ENCODE measurements around the gene SYCE3.

The SYCE3 gene

GRCh38 chr22:50601669-50602337, 39.1 kb upstream of the SYCE3 start:
- Mint-ChIP-seq H3K27me3 (ENCODE audit: low read depth) (peaks cover 28% of the 10 kb centered on the region), H3K27ac (no peak overlapping the region), H3K4me1 (peaks cover 14% of the 10 kb centered on the region), H3K9me3 (no peaks in the 10 kb centered on the region), H3K4me3 (peak overlapping the region; percentile 67 to 88 (median 76)), H3K36me3 (ENCODE audit: low read depth) (peaks cover 10% of the 10 kb centered on the region)
- TF ChIP-seq, protein P1, sequence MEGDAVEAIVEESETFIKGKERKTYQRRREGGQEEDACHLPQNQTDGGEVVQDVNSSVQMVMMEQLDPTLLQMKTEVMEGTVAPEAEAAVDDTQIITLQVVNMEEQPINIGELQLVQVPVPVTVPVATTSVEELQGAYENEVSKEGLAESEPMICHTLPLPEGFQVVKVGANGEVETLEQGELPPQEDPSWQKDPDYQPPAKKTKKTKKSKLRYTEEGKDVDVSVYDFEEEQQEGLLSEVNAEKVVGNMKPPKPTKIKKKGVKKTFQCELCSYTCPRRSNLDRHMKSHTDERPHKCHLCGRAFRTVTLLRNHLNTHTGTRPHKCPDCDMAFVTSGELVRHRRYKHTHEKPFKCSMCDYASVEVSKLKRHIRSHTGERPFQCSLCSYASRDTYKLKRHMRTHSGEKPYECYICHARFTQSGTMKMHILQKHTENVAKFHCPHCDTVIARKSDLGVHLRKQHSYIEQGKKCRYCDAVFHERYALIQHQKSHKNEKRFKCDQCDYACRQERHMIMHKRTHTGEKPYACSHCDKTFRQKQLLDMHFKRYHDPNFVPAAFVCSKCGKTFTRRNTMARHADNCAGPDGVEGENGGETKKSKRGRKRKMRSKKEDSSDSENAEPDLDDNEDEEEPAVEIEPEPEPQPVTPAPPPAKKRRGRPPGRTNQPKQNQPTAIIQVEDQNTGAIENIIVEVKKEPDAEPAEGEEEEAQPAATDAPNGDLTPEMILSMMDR (IDR thresholded peaks at IDR 0.05; ENCODE audit: unreplicated experiment in 3 of 3), result no peak

- no peak overlapping the region for H3K27ac Mint-ChIP-seq
- peaks cover 10% of the 10 kb centered on the region for H3K36me3 Mint-ChIP-seq (ENCODE audit: low read depth)
- peaks cover 28% of the 10 kb centered on the region for H3K27me3 Mint-ChIP-seq (ENCODE audit: low read depth)
- no peaks in the 10 kb centered on the region for H3K9me3 Mint-ChIP-seq
- peaks cover 14% of the 10 kb centered on the region for H3K4me1 Mint-ChIP-seq
- H3K4me3 Mint-ChIP-seq, result peak overlapping the region; percentile 67 to 88 (median 76)
- TF ChIP-seq, protein P1 (IDR thresholded peaks at IDR 0.05; ENCODE audit: unreplicated experiment in 3 of 3), result no peak
Observed at GRCh38 chr22:50600967-50601668, 38.4 kb upstream of the SYCE3 start.

DNA sequence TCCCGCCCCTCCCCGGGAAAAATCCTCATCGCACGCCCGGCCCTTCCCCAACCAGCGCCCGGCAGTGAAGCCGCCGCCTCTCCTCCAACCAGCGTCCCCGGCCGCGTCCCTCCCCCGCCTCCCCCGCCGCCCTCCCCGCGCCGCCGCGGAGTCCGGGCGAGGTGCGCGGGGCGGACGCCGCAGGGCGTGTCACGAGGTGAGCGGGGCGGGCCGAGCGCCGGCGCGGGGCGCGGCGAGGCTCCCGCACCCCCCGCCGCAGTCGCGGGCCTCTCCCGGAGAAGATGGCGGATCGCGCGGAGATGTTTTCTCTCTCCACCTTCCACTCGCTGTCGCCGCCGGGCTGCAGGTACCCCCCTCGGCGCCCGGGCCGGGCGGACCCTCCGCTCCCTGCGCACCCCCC, 37.8 kb upstream of the SYCE3 start, which contains the start of gene MAPK8IP2:
TSS of gene MAPK8IP2 (plus strand) at position 256 of the 400 bp plus-strand sequence. CDS start at position 282, 26 bp downstream.
- peak within 1 kb of the TSS; percentile 67 to 88 (median 76) for H3K4me3 Mint-ChIP-seq
- TF ChIP-seq, protein P1 (IDR thresholded peaks at IDR 0.05; ENCODE audit: unreplicated experiment in 3 of 3), result no peak
- H3K27ac Mint-ChIP-seq, result no peak within 1 kb of the TSS
- no peaks in the 10 kb centered on the region for H3K9me3 Mint-ChIP-seq
- H3K36me3 Mint-ChIP-seq (ENCODE audit: low read depth), result peaks cover 10% of the 10 kb centered on the region
- H3K4me1 Mint-ChIP-seq, result peaks cover 14% of the 10 kb centered on the region
- H3K27me3 Mint-ChIP-seq (ENCODE audit: low read depth), result peaks cover 28% of the 10 kb centered on the region

- Mint-ChIP-seq H3K4me1 (peaks cover 14% of the 10 kb centered on the region), H3K9me3 (no peaks in the 10 kb centered on the region), H3K27ac (no peak overlapping the region), H3K27me3 (ENCODE audit: low read depth) (peaks cover 28% of the 10 kb centered on the region), H3K4me3 (peak overlapping the region; percentile 56 to 73 (median 71)), H3K36me3 (ENCODE audit: low read depth) (peaks cover 10% of the 10 kb centered on the region)
- TF ChIP-seq, protein P1 (IDR thresholded peaks at IDR 0.05; ENCODE audit: unreplicated experiment in 3 of 3), result no peak
Observed at GRCh38 chr22:50599816-50600455, 37.2 kb upstream of the SYCE3 start.

- H3K4me3 Mint-ChIP-seq, result peak overlapping the region; percentile 15 to 46 (median 40)
- H3K9me3 Mint-ChIP-seq, result no peaks in the 10 kb centered on the region
- H3K36me3 Mint-ChIP-seq (ENCODE audit: low read depth), result peaks cover 13% of the 10 kb centered on the region
- no peak overlapping the region for H3K27ac Mint-ChIP-seq
- TF ChIP-seq, protein P1 (IDR thresholded peaks at IDR 0.05; ENCODE audit: unreplicated experiment in 3 of 3), result no peak
- peaks cover 18% of the 10 kb centered on the region for H3K27me3 Mint-ChIP-seq (ENCODE audit: low read depth)
- peaks cover 6% of the 10 kb centered on the region for H3K4me1 Mint-ChIP-seq
Observed at GRCh38 chr22:50597097-50597496, 34.4 kb upstream of the SYCE3 start.

Data from nephron (organoid).